ENCODE data around the gene POLR2A. TPM values are rescaled to one million over a fixed set of nuclear protein-coding genes. Genes with fewer than 3 reads are reported as not detected.

Gene POLR2A
- total and polyA plus RNA-seq, 2 of the 13 experiments (the other 11 are each of a cell fraction or from before 2014, with no cell fraction given), result 17.8 to 18.3 TPM

DNA sequence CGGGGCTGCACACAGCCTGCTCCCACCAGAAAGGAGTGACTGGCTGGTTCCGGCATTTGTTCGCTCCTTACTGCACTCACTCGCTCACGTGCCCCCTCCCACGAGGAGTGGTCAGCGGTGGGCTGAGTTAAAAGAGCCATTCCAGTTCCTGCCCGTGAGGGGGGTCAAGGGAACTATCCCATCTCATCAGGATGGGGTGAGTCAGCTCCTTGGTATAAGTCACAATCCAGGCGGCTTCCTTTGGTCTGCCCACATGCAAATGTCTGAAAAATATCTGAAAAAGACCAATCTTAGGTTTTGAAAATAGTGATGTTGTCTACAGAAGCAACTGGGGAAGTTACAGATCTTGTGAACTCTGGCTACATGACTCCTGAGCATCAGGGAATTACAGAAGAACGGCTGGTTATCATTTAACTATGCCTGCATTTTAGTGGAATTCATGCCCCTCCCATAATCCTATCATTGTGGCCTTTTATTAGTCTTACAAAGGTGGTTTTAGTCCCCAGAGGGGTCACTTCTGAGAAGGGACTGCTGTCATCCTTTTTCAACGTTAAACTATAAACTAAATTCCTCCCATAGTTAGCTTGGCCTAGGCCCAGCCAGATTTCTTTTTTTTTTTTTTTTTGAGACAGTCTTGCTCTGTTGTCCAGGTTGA is 54.9 kb downstream of the POLR2A start:
- Histone ChIP-seq H3K4me2 (ENCODE audit: low read depth, low read length) (no peak overlapping the region), H2AFZ (ENCODE audit: low read length) (no peak overlapping the region), H3K9me3 (ENCODE audit: low read length) (peaks cover 15% of the 10 kb centered on the region), H3K27ac (ENCODE audit: extremely low read length, insufficient read depth, low read length) (no peak overlapping the region), H3K4me3 (replicated peaks in 1 of 3; ENCODE audit: insufficient read depth in 1 of 3, low read depth in 2 of 3, low read length in 3 of 3) (no peak overlapping the region), H3K9ac (ENCODE audit: insufficient read depth, low read depth, low read length) (no peak overlapping the region), H3K27me3 (ENCODE audit: control insufficient read depth in 1 of 2, insufficient read depth in 2 of 2, low read length in 2 of 2) (peaks cover 0 to 8% of the 10 kb centered on the region in 2 experiments; a peak in 3 of 5 replicates), H3K79me2 (ENCODE audit: insufficient read depth, low read length) (no peaks in the 10 kb centered on the region), H4K20me1 (ENCODE audit: insufficient read depth, low read length) (no peaks in the 10 kb centered on the region), H3K4me1 (ENCODE audit: insufficient read depth, low read length) (peaks cover 49% of the 10 kb centered on the region), H3K36me3 (replicated peaks in 1 of 2; ENCODE audit: control insufficient read depth in 1 of 2, insufficient read depth in 2 of 2, low read length in 2 of 2) (no peaks in the 10 kb centered on the region)
- DNase-seq (ENCODE audit: low spot score), result no peak
- POLR2A ChIA-PET, result interaction anchor here (1.0 kb wide), 1 partner anchor 21 kb away, joined by 3 read pairs; no protein-coding TSS in a partner anchor
- no peak for FAIRE-seq
- BruUV-seq (replicated peaks), result no TSS peak
- 41% methylated on average over 11 of the region's 11 CpGs for WGBS (ENCODE audit: low lambda C conversion rate)
- TF ChIP-seq TFDP1 (CRISPR knock-in tag; IDR thresholded peaks at IDR 0.05; ENCODE audit: borderline replicate concordance) (no peak), MAFG (CRISPR knock-in tag; IDR thresholded peaks at IDR 0.05) (no peak), ZNF674 (CRISPR knock-in tag; IDR thresholded peaks at IDR 0.05; ENCODE audit: low read depth) (no peak), MAX (IDR thresholded peaks at IDR 0.05) (no peak), CENPX (CRISPR knock-in tag; IDR thresholded peaks at IDR 0.05) (no peak), SALL2 (CRISPR knock-in tag; IDR thresholded peaks at IDR 0.05) (no peak)
- no peak for ATAC-seq
- in situ Hi-C loops (cut with HindIII; ENCODE audit: extremely low pct_ligation_motif_present, low pct_unique_long_range_greater_than_20kb) (no loop called here), intact Hi-C loops (cut with micrococcal nuclease; ENCODE audit: unreplicated experiment) (loop anchor here (2.0 kb wide), 1 partner anchor 14 kb away; no protein-coding TSS in a partner anchor)
- CTCF ChIA-PET (ENCODE audit: low intra/inter-chr PET ratio, low total read pairs), result no interaction called here

Data from HepG2 (cell line).